DOHH2 (cell line): ENCODE measurements around the gene ZNF248.

ENCODE experiments used
- H3F3A ChIP-seq: fragments of 200-600 bp; sonication (generic), shearing (Covaris generic); 2 replicates; pipeline ENCODE4 v1.6.0; 2016; ENCODE audit warnings: antibody characterized with exemption, mild to moderate bottlenecking; ENCODE audit not compliant: control insufficient read depth, insufficient read depth
- H3K27ac ChIP-seq: fragments of 200-600 bp; sonication (generic); 2 replicates; pipeline ENCODE4 v1.5.1; 2014; ENCODE audit warnings: low read depth, mild to moderate bottlenecking, low read length, moderate library complexity
- H3K27me3 ChIP-seq: fragments of 200-600 bp; sonication (generic); 2 replicates; pipeline ENCODE4 v1.6.1; 2014; ENCODE audit warnings: mild to moderate bottlenecking, low read length, mixed read lengths; ENCODE audit not compliant: control insufficient read depth
- H3K36me3 ChIP-seq: fragments of 200-600 bp; sonication (generic); 2 replicates; pipeline ENCODE4 v1.6.1; 2014; ENCODE audit warnings: mild to moderate bottlenecking, low read length, moderate library complexity, mixed read lengths; ENCODE audit not compliant: control insufficient read depth
- H3K4me1 ChIP-seq: fragments of 200-600 bp; sonication (generic); 2 replicates; pipeline ENCODE4 v1.6.1; 2014; ENCODE audit warnings: mild to moderate bottlenecking, low read length, mixed read lengths; ENCODE audit not compliant: control insufficient read depth
- H3K4me2 ChIP-seq: fragments of 200-600 bp; sonication (generic); 2 replicates; pipeline ENCODE4 v1.6.0; 2014; ENCODE audit warnings: mild to moderate bottlenecking, low read length, moderate library complexity
- H3K4me3 ChIP-seq: fragments of 200-600 bp; sonication (generic); 2 replicates; pipeline ENCODE4 v1.5.1; 2014; ENCODE audit warnings: mild to moderate bottlenecking, low read length, mixed read lengths
- H3K79me2 ChIP-seq: fragments of 200-600 bp; sonication (generic); 2 replicates; pipeline ENCODE4 v1.6.1; 2014; ENCODE audit warnings: mild to moderate bottlenecking, low read length, mixed read lengths; ENCODE audit not compliant: control insufficient read depth
- H3K9me2 ChIP-seq: fragments of 200-600 bp; sonication (generic); replicated peaks from 2 replicates; pipeline ENCODE4 v1.6.1; 2014; ENCODE audit warnings: mild to moderate bottlenecking, low read length, mixed read lengths; ENCODE audit not compliant: control insufficient read depth
- H3K9me3 ChIP-seq: fragments of 200-600 bp; sonication (generic); 2 replicates; pipeline ENCODE4 v1.6.1; 2014; ENCODE audit warnings: antibody characterized with exemption, low read length, mixed read lengths; ENCODE audit not compliant: control insufficient read depth, insufficient read depth
- H4K20me1 ChIP-seq: fragments of 200-600 bp; sonication (generic); 2 replicates; pipeline ENCODE4 v1.6.0; 2014; ENCODE audit warnings: low read depth, mild to moderate bottlenecking, antibody characterized with exemption, low read length, moderate library complexity; ENCODE audit not compliant: control insufficient read depth, insufficient read depth
- EZH2phosphoT487 ChIP-seq: fragments of 200-600 bp; sonication (generic); IDR thresholded peaks from 2 replicates; pipeline ENCODE4 v1.6.1; 2017; ENCODE audit warnings: borderline replicate concordance, mild to moderate bottlenecking, antibody characterized with exemption, low read length, moderate library complexity, mixed read lengths
- TF ChIP-seq, protein P1 (sequence below): fragments of 200-600 bp; sonication (generic); IDR thresholded peaks from one replicate; pipeline ENCODE4 v1.5.1; 2014; ENCODE audit warnings: antibody characterized with exemption, mild to moderate bottlenecking, low read depth, low read length; ENCODE audit not compliant: poor library complexity, severe bottlenecking

Gene ZNF248

GRCh38 chr10:37839243-37839642, 18.2 kb downstream of the ZNF248 start:
- no peak overlapping the region for H3K4me2 ChIP-seq
- no peaks in the 10 kb centered on the region for H3K4me1 ChIP-seq
- 0 out of 2 replicates have a peak, but pooled peaks cover 2% of the 10 kb centered on the region for H3K79me2 ChIP-seq
- H3K27me3 ChIP-seq, result no peaks in the 10 kb centered on the region
- no peaks in the 10 kb centered on the region for H3K9me2 ChIP-seq
- no peak overlapping the region for H3K27ac ChIP-seq
- no peaks in the 10 kb centered on the region for H4K20me1 ChIP-seq
- TF ChIP-seq EZH2phosphoT487, result no peak
- TF ChIP-seq, protein P1, sequence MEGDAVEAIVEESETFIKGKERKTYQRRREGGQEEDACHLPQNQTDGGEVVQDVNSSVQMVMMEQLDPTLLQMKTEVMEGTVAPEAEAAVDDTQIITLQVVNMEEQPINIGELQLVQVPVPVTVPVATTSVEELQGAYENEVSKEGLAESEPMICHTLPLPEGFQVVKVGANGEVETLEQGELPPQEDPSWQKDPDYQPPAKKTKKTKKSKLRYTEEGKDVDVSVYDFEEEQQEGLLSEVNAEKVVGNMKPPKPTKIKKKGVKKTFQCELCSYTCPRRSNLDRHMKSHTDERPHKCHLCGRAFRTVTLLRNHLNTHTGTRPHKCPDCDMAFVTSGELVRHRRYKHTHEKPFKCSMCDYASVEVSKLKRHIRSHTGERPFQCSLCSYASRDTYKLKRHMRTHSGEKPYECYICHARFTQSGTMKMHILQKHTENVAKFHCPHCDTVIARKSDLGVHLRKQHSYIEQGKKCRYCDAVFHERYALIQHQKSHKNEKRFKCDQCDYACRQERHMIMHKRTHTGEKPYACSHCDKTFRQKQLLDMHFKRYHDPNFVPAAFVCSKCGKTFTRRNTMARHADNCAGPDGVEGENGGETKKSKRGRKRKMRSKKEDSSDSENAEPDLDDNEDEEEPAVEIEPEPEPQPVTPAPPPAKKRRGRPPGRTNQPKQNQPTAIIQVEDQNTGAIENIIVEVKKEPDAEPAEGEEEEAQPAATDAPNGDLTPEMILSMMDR, result no peak
- H3K36me3 ChIP-seq, result peaks cover 37% of the 10 kb centered on the region
- peaks cover 10% of the 10 kb centered on the region for H3K9me3 ChIP-seq
- H3F3A ChIP-seq, result no peaks in the 10 kb centered on the region
- H3K4me3 ChIP-seq, result no peak overlapping the region

GRCh38 chr10:37831495-37832333, 25.7 kb downstream of the ZNF248 start:
- H3K36me3 ChIP-seq, result peaks cover 73% of the 10 kb centered on the region
- no peaks in the 10 kb centered on the region for H3K4me1 ChIP-seq
- no peak for TF ChIP-seq EZH2phosphoT487
- TF ChIP-seq, protein P1, result no peak
- H3K27me3 ChIP-seq, result no peaks in the 10 kb centered on the region
- no peaks in the 10 kb centered on the region for H3K79me2 ChIP-seq
- H3K27ac ChIP-seq, result no peak overlapping the region
- H3K4me3 ChIP-seq, result no peak overlapping the region
- no peaks in the 10 kb centered on the region for H4K20me1 ChIP-seq
- H3K4me2 ChIP-seq, result no peak overlapping the region
- H3K9me2 ChIP-seq, result no peaks in the 10 kb centered on the region
- no peaks in the 10 kb centered on the region for H3F3A ChIP-seq
- H3K9me3 ChIP-seq, result peaks cover 37% of the 10 kb centered on the region

- no peaks in the 10 kb centered on the region for H4K20me1 ChIP-seq
- no peaks in the 10 kb centered on the region for H3K9me2 ChIP-seq
- peaks cover 13% of the 10 kb centered on the region for H3K9me3 ChIP-seq
- no peaks in the 10 kb centered on the region for H3K27me3 ChIP-seq
- H3K27ac ChIP-seq, result no peak overlapping the region
- no peak for TF ChIP-seq EZH2phosphoT487
- TF ChIP-seq, protein P1, result no peak
- no peaks in the 10 kb centered on the region for H3K79me2 ChIP-seq
- H3F3A ChIP-seq, result no peaks in the 10 kb centered on the region
- no peak overlapping the region for H3K4me2 ChIP-seq
- H3K4me3 ChIP-seq, result no peak overlapping the region
- H3K4me1 ChIP-seq, result no peaks in the 10 kb centered on the region
- H3K36me3 ChIP-seq, result peaks cover 32% of the 10 kb centered on the region
Measured at GRCh38 chr10:37826806-37827205, 30.6 kb downstream of the ZNF248 start.
